Mucosa of rectum (tissue), 2 donors: ENCODE measurements around the gene SPEG.
A peak's percentile ranks its signal among the peaks of the same experiment; 100 is the strongest.

Experiments
- H3K27ac ChIP-seq, 2 donors: one replicate each; pipeline ENCODE4 v1.7.0; 2013; ENCODE audit warnings: inconsistent platforms in 2 of 2, low read depth in 2 of 2, low read length in 2 of 2
- H3K27me3 ChIP-seq, 2 donors: one replicate each; pipeline ENCODE4 v1.7.0; 2013; ENCODE audit warnings: low read length in 2 of 2; ENCODE audit not compliant: control insufficient read depth in 2 of 2, insufficient read depth in 2 of 2
- H3K36me3 ChIP-seq, 2 donors: one replicate each; pipeline ENCODE4 v1.7.0; 2013; ENCODE audit warnings: low read length in 2 of 2; ENCODE audit not compliant: control insufficient read depth in 2 of 2, insufficient read depth in 2 of 2
- H3K4me1 ChIP-seq, 2 donors: one replicate each; pipeline ENCODE4 v1.7.0; 2013; ENCODE audit warnings: low read length in 2 of 2, mild to moderate bottlenecking in 1 of 2; ENCODE audit not compliant: control insufficient read depth in 2 of 2, insufficient read depth in 2 of 2
- H3K4me3 ChIP-seq, 2 donors: one replicate each; pipeline ENCODE4 v1.7.0; 2013; ENCODE audit warnings: low read length in 2 of 2
- H3K9ac ChIP-seq, 2 donors: one replicate each; pipeline ENCODE4 v1.7.0; 2013; ENCODE audit warnings: low read length in 2 of 2, low read depth in 1 of 2, mild to moderate bottlenecking in 1 of 2
- H3K9me3 ChIP-seq, 2 donors: one replicate each; pipeline ENCODE4 v1.7.0; 2013; ENCODE audit warnings: low read length in 2 of 2; ENCODE audit not compliant: control insufficient read depth in 2 of 2
- donor health status: healthy.
- donor health status: Normal muscosa, but diverticular disease.

The SPEG gene

DNA sequence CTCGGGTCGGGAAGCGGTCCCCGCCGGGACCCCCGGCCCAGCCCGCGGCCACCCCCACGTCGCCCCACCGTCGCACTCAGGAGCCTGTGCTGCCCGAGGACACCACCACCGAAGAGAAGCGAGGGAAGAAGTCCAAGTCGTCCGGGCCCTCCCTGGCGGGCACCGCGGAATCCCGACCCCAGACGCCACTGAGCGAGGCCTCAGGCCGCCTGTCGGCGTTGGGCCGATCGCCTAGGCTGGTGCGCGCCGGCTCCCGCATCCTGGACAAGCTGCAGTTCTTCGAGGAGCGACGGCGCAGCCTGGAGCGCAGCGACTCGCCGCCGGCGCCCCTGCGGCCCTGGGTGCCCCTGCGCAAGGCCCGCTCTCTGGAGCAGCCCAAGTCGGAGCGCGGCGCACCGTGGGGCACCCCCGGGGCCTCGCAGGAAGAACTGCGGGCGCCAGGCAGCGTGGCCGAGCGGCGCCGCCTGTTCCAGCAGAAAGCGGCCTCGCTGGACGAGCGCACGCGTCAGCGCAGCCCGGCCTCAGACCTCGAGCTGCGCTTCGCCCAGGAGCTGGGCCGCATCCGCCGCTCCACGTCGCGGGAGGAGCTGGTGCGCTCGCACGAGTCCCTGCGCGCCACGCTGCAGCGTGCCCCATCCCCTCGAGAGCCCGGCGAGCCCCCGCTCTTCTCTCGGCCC lies 13.6 kb downstream of the SPEG start:
- Histone ChIP-seq H3K4me3 (no peak overlapping the region), H3K27me3 (peaks cover 7 to 23% of the 10 kb centered on the region in 2 donors), H3K9me3 (no peaks in the 10 kb centered on the region), H3K36me3 (no peaks in the 10 kb centered on the region), H3K9ac (no peak overlapping the region), H3K27ac (peak overlapping the region in 1 of 2 donors; percentile 43), H3K4me1 (no peaks in the 10 kb centered on the region)

DNA sequence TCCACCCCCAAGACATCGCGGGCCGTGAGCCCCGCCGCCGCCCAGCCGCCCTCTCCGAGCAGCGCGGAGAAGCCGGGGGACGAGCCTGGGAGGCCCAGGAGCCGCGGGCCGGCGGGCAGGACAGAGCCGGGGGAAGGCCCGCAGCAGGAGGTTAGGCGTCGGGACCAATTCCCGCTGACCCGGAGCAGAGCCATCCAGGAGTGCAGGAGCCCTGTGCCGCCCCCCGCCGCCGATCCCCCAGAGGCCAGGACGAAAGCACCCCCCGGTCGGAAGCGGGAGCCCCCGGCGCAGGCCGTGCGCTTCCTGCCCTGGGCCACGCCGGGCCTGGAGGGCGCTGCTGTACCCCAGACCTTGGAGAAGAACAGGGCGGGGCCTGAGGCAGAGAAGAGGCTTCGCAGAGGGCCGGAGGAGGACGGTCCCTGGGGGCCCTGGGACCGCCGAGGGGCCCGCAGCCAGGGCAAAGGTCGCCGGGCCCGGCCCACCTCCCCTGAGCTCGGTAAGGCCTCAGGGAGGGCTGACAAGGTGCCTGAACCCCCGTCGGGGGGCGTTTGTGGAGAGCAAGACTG lies 14.2 kb downstream of the SPEG start:
- Histone ChIP-seq H3K9me3 (no peaks in the 10 kb centered on the region), H3K27ac (peak overlapping the region in 1 of 2 donors; percentile 32), H3K4me1 (no peaks in the 10 kb centered on the region), H3K9ac (no peak overlapping the region), H3K4me3 (no peak overlapping the region), H3K36me3 (no peaks in the 10 kb centered on the region), H3K27me3 (peaks cover 7 to 17% of the 10 kb centered on the region in 2 donors)

DNA sequence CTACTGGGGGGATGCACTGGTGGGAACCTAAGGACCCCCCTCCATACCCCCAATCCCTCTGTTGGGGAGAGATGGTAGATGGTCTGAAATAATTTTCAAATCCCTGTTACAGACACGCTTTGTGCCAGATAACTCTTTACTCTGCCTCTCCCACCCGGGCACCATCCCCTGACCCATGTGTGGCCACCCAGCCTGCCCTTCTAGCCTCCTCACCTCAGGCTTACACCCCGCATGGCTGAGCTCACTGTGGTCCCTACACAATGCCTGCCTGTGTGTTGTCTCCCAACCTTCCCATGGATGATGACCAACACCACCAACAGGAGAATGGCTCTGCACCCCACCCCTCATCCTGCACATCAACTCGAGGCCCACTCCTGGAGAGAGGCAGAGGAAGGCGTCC lies 15.0 kb downstream of the SPEG start:
- H3K36me3 ChIP-seq = no peaks in the 10 kb centered on the region
- peak overlapping the region in 1 of 2 donors; percentile 32 for H3K27ac ChIP-seq
- no peaks in the 10 kb centered on the region for H3K9me3 ChIP-seq
- no peak overlapping the region for H3K9ac ChIP-seq
- H3K27me3 ChIP-seq = peaks cover 7 to 14% of the 10 kb centered on the region in 2 donors
- no peaks in the 10 kb centered on the region for H3K4me1 ChIP-seq
- no peak overlapping the region for H3K4me3 ChIP-seq

DNA sequence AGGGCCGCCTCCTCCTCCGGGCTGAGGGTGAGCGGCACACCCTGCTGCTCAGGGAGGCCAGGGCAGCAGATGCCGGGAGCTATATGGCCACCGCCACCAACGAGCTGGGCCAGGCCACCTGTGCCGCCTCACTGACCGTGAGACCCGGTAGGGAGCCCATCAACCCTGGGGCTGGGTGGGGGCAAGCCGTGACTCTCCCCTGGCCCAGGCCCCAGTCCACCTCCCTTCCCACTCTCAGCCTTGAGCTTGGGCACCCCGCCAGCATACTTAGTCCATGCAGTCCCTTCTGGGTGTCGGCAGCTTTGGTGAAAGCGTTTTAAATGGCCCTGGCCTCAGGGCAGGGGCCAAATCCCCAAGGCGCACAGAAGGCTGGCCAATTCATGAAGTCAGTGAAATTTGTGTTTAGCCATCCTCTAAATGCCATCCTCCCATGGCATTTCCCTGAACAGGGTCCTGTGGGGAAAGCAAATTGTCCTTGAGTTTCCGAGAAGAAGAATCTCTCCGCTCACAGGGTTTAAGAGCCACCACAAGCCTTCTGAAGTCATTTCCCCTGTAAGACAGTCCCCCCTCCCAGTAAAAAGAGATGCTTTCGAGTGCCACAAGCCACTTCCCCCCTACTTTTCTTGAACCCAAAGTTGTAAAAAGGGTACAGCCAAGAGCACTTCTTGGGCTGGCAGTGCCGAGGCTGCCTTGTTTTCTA lies 17.2 kb downstream of the SPEG start:
- peak overlapping the region; percentile 39 to 53 for H3K27ac ChIP-seq
- H3K9ac ChIP-seq = no peak overlapping the region
- no peaks in the 10 kb centered on the region for H3K4me1 ChIP-seq
- no peak overlapping the region for H3K4me3 ChIP-seq
- H3K27me3 ChIP-seq = peaks cover 7 to 13% of the 10 kb centered on the region in 2 donors
- H3K36me3 ChIP-seq = no peaks in the 10 kb centered on the region
- H3K9me3 ChIP-seq = no peaks in the 10 kb centered on the region

DNA sequence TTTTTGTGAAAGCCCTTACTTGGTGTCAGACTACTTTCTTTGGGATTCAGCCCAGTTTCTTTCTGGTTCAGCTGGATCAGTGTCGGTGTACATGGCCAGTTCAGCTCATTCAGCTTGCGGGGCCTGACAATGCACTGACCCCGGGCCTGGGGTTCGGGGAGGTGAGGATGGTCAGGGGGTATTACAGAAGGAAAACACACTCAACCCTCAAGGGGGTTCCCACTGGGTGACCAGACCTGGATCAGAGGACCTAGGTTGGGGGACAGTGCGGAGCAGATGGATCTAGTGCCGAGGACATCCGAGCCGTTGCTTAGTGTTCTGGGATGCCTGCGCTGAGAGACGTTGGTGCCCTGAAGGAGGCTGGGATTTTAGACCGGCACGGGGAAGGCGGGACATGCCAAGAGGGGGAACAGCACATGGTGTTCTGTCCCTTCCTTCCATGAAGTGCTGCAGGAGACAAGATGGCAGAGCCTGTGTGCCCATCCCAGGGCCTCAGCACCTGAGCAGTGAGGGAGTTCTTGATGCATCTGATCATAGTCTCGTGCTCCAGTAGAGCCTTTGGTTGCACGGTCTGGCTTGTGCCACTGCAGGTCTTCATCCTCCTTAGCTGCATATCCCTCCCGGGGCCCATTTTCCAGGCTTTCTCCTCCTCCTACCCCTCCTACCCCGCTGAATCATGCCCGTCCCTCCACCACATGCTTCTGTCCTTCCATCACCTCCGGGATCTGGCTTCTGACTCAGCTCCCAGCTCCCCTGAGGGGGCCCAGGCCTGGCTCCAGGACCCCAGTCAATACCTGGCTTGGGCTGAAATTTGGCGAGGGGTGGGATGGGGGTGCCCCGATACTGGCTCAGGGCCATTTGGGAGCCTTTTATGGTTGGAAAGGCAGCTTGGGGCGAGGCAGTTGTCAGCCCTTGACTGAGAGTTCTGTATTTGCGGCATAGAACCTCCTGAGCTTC lies 18.0 kb downstream of the SPEG start:
- Histone ChIP-seq H3K9me3 (no peaks in the 10 kb centered on the region), H3K27ac (peak overlapping the region; percentile 53 to 67), H3K9ac (no peak overlapping the region), H3K4me1 (no peaks in the 10 kb centered on the region), H3K4me3 (no peak overlapping the region), H3K27me3 (peaks cover 7 to 12% of the 10 kb centered on the region in 2 donors), H3K36me3 (no peaks in the 10 kb centered on the region)

DNA sequence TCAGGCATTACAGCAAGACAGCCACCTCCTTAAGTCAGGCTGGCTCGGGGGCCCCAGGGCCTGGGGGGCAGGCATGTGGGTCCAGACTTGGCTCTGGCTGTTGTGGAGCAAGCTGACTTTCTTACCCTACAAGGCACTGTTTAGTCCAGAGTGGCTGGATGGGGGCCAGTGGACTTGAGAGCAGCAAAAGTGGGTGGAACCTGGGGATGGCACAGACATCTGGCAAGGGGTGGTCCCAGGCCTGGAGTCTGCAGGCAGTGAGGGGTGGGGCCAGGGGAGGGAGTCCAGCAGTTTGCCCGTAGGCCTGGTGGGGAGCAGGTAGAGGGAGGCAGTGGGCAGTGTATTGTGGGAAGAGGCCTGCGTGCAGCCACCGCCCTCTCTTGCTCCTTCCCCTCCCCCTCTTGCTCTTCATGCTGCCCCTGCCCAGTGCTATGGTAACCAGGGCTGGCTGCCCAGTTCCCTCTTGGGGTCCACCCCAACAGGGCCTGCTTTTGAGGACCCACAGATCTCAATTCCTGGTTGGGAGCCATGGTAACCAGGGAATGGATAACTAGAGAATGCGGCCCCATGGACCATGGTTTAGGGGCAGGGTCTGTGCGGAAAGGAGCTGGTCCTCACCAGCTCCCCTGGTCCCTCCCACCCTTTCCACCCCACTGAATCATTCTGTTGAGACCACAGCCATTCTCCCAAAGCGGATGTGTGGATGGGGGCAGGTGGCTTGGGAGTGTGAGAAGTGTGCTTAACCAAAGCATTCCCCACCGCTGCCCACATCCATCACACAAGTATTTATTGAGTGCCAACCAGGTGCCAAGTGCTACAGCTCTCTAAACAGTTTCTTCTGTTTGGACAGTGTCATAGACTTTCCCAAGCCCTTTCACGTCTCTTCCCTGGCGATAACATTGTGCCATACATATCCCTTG lies 19.3 kb downstream of the SPEG start:
- peak overlapping the region; percentile 53 to 67 for H3K27ac ChIP-seq
- H3K27me3 ChIP-seq = peaks cover 7 to 10% of the 10 kb centered on the region in 2 donors
- no peak overlapping the region for H3K4me3 ChIP-seq
- no peaks in the 10 kb centered on the region for H3K9me3 ChIP-seq
- H3K36me3 ChIP-seq = no peaks in the 10 kb centered on the region
- H3K9ac ChIP-seq = no peak overlapping the region
- peaks cover 0 to 2% of the 10 kb centered on the region in 2 donors for H3K4me1 ChIP-seq

DNA sequence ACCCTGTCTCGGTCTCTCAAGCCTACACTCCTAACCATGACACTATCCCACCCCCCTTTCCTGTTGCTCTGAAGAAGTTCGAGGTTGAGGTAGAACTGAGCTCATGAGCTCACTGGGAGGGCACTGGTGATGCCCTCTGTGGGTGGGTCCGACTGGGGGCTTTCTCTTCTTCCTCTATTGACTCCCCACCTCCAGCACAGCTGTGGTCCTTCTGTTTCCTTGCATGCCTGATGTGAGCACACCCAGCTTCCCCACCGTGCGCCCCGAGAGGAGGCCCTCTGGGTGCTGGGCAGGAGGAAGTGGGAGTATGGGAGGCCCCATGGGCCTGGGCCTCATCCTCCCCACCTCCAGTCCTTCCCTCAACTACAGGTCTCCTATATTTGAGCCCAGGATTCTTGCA lies 20.9 kb downstream of the SPEG start:
- no peak overlapping the region for H3K4me3 ChIP-seq
- H3K4me1 ChIP-seq = peaks cover 0 to 2% of the 10 kb centered on the region in 2 donors
- no peak overlapping the region for H3K27ac ChIP-seq
- H3K36me3 ChIP-seq = no peaks in the 10 kb centered on the region
- no peak overlapping the region for H3K9ac ChIP-seq
- H3K9me3 ChIP-seq = no peaks in the 10 kb centered on the region
- peaks cover 0 to 10% of the 10 kb centered on the region in 2 donors for H3K27me3 ChIP-seq

DNA sequence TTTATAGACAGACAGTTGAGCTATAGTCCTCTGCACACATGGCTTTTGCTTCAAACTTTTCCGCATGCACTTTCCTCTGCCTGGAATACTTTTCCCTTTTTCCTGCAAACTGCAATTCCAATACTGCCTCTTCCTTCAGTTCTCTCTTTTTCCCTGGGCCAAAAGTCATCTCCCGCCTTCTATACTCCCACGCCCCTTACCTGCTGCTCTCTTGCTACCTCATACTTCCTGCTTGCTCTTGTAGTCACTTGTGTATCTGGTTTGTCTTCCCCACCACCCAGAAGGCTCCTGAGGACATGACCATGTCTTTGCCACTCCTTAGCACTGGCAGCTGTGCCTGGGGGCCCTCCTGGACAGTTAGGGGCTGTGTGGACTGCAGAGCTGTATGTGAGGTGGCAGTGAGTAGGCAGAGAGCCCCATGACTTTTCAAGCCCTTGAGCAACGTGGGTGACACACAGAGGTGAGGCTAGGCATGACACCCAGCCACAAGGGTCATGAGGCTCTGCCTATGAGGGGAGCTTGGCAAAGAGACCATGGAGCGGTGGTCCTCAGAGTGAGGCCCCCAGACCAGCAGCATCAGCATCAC lies 23.2 kb downstream of the SPEG start:
- peaks cover 0 to 2% of the 10 kb centered on the region in 2 donors for H3K4me1 ChIP-seq
- H3K27ac ChIP-seq = peak overlapping the region in 1 of 2 donors; percentile 6

DNA sequence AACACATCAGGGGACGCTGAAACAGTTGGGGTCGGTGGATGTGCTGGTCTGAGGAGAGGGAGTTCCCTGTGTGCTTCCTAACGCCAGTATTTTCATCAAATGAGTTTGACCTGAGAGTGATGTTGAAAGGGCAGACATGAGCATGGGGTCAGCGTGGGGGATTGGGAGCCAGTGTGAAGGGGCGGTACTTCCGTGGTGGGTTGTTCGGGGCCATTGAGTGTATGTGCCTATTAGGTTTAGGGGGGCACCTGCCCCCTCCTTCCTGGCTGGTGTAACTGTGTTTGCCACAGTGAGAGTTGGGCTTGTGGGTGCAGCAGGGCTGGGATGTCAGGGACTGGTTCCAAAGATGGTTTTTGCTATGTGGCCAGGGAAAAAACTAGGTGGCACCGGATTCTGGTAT lies 24.4 kb downstream of the SPEG start:
- Histone ChIP-seq H3K4me3 (no peak overlapping the region), H3K27ac (no peak overlapping the region), H3K9ac (no peak overlapping the region), H3K27me3 (no peaks in the 10 kb centered on the region), H3K4me1 (peaks cover 0 to 2% of the 10 kb centered on the region in 2 donors), H3K36me3 (no peaks in the 10 kb centered on the region), H3K9me3 (no peaks in the 10 kb centered on the region)

More for the DNA sequence above, 23.2 kb downstream of the SPEG start:
- no peak overlapping the region for H3K4me3 ChIP-seq
- H3K36me3 ChIP-seq = no peaks in the 10 kb centered on the region
- H3K27me3 ChIP-seq = peaks cover 0 to under 1% of the 10 kb centered on the region in 2 donors
- H3K9ac ChIP-seq = no peak overlapping the region
- no peaks in the 10 kb centered on the region for H3K9me3 ChIP-seq
